ENCODE data around the gene ACTR2.

The ACTR2 gene

GRCh38 chr2:65228263-65228750 lies 676 bp downstream of the ACTR2 start:
- no peak for DNase-seq (ENCODE audit: low spot score)
- Histone ChIP-seq H3K4me1 (ENCODE audit: control insufficient read depth in 2 of 2, insufficient read depth in 1 of 2, low read depth in 1 of 2, low read length in 2 of 2) (no peaks in the 10 kb centered on the region), H3K27ac (replicated peaks; ENCODE audit: low read length) (peak overlapping the region; percentile 93), H3K4ac (ENCODE audit: low read length) (peak overlapping the region; percentile 46), H3K9ac (ENCODE audit: low read depth, low read length, poor library complexity) (peak overlapping the region; percentile 97), H3K23ac (ENCODE audit: low read depth, low read length, poor library complexity) (peak overlapping the region; percentile 97), H3K9me3 (replicated peaks in 1 of 2; ENCODE audit: control insufficient read depth in 2 of 2, insufficient read depth in 1 of 2, low read depth in 1 of 2, low read length in 2 of 2) (no peaks in the 10 kb centered on the region), H2BK15ac (ENCODE audit: low read length) (no peak overlapping the region), H2BK12ac (ENCODE audit: low read length) (no peak overlapping the region), H2BK120ac (ENCODE audit: low read depth, low read length) (no peak overlapping the region), H3K18ac (ENCODE audit: low read length) (peak overlapping the region; percentile 98), H3K4me3 (ENCODE audit: low read length in 2 of 2) (peak overlapping the region; percentile 73 to 96), H2BK5ac (ENCODE audit: low read length) (peak overlapping the region; percentile 70), H3K4me2 (ENCODE audit: insufficient read depth, low read length, poor library complexity, severe bottlenecking) (peak overlapping the region; percentile 78), H3K14ac (ENCODE audit: low read length) (peak overlapping the region; percentile 31), H2AK5ac (ENCODE audit: low read depth, low read length) (peak overlapping the region; percentile 81), H4K91ac (ENCODE audit: low read depth, low read length, poor library complexity) (no peak overlapping the region), H3K79me1 (ENCODE audit: low read depth, low read length) (peaks cover 3% of the 10 kb centered on the region), H2AFZ (ENCODE audit: low read length) (peak overlapping the region; percentile 93), H4K8ac (ENCODE audit: low read depth, low read length) (no peak overlapping the region), H3K27me3 (ENCODE audit: control insufficient read depth in 3 of 3, insufficient read depth in 3 of 3, low read depth in 1 of 3, low read length in 3 of 3) (no peaks in the 10 kb centered on the region), H3K36me3 (replicated peaks in 1 of 2; ENCODE audit: control insufficient read depth in 2 of 2, insufficient read depth in 2 of 2, low read length in 2 of 2) (peaks cover 0 to 22% of the 10 kb centered on the region in 2 donors)
- WGBS, 2 donors (ENCODE audit: extremely low coverage in 2 of 2, insufficient read length in 2 of 2, insufficient replicate concordance in 1 of 2): no CpG with 5 or more reads among the region's 16 CpGs

GRCh38 chr2:65231121-65231520 lies 3.5 kb downstream of the ACTR2 start:
- no peaks in the 10 kb centered on the region for H3K27me3 ChIP-seq (ENCODE audit: control insufficient read depth in 3 of 3, insufficient read depth in 3 of 3, low read depth in 1 of 3, low read length in 3 of 3)
- H3K9me3 ChIP-seq (replicated peaks in 1 of 2; ENCODE audit: control insufficient read depth in 2 of 2, insufficient read depth in 1 of 2, low read depth in 1 of 2, low read length in 2 of 2): no peaks in the 10 kb centered on the region
- no CpG with 5 or more reads among the region's 1 CpG for WGBS, 2 donors (ENCODE audit: extremely low coverage in 2 of 2, insufficient read length in 2 of 2, insufficient replicate concordance in 1 of 2)
- H3K18ac ChIP-seq (ENCODE audit: low read length): no peak overlapping the region
- H3K14ac ChIP-seq (ENCODE audit: low read length): no peak overlapping the region
- H3K27ac ChIP-seq (replicated peaks; ENCODE audit: low read length): no peak overlapping the region
- H3K4me1 ChIP-seq (ENCODE audit: control insufficient read depth in 2 of 2, insufficient read depth in 1 of 2, low read depth in 1 of 2, low read length in 2 of 2): no peaks in the 10 kb centered on the region
- H2AFZ ChIP-seq (ENCODE audit: low read length): no peak overlapping the region
- no peak overlapping the region for H4K8ac ChIP-seq (ENCODE audit: low read depth, low read length)
- H3K4me3 ChIP-seq (ENCODE audit: low read length in 2 of 2): no peak overlapping the region
- H2BK120ac ChIP-seq (ENCODE audit: low read depth, low read length): no peak overlapping the region
- H3K36me3 ChIP-seq (replicated peaks in 1 of 2; ENCODE audit: control insufficient read depth in 2 of 2, insufficient read depth in 2 of 2, low read length in 2 of 2): peaks cover 0 to 39% of the 10 kb centered on the region in 2 donors
- no peak for DNase-seq (ENCODE audit: low spot score)
- no peak overlapping the region for H3K23ac ChIP-seq (ENCODE audit: low read depth, low read length, poor library complexity)
- no peak overlapping the region for H3K4ac ChIP-seq (ENCODE audit: low read length)
- H2AK5ac ChIP-seq (ENCODE audit: low read depth, low read length): no peak overlapping the region
- no peak overlapping the region for H3K9ac ChIP-seq (ENCODE audit: low read depth, low read length, poor library complexity)
- H4K91ac ChIP-seq (ENCODE audit: low read depth, low read length, poor library complexity): no peak overlapping the region
- H3K4me2 ChIP-seq (ENCODE audit: insufficient read depth, low read length, poor library complexity, severe bottlenecking): no peak overlapping the region
- H3K79me1 ChIP-seq (ENCODE audit: low read depth, low read length): peaks cover 5% of the 10 kb centered on the region
- no peak overlapping the region for H2BK5ac ChIP-seq (ENCODE audit: low read length)
- H2BK15ac ChIP-seq (ENCODE audit: low read length): no peak overlapping the region
- H2BK12ac ChIP-seq (ENCODE audit: low read length): no peak overlapping the region

GRCh38 chr2:65231892-65232477 lies 4.4 kb downstream of the ACTR2 start:
- no peak overlapping the region for H3K23ac ChIP-seq (ENCODE audit: low read depth, low read length, poor library complexity)

DNA sequence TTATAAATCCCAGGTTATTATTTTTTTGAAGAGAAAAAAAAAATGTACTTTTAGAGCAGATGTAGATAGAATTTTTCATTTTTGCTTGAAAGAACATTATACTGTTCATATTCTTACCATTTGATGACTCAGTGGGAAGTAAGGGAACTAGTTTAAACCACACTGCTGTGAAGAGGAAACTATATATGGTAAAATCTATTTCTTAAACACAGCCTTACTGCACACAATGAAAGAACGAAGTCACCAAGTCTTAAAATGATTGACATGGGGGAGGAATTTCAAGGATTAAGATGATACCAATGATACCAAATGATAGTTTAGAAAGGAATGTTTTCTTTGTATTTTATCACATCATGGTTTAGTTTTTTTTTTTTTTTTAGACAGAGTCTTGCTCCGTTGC lies 5.0 kb downstream of the ACTR2 start:
- Histone ChIP-seq H2BK5ac (ENCODE audit: low read length) (no peak overlapping the region), H3K18ac (ENCODE audit: low read length) (no peak overlapping the region), H2AK5ac (ENCODE audit: low read depth, low read length) (no peak overlapping the region), H2BK120ac (ENCODE audit: low read depth, low read length) (no peak overlapping the region), H3K27ac (replicated peaks; ENCODE audit: low read length) (no peak overlapping the region), H3K9ac (ENCODE audit: low read depth, low read length, poor library complexity) (no peak overlapping the region), H3K23ac (ENCODE audit: low read depth, low read length, poor library complexity) (no peak overlapping the region), H3K36me3 (replicated peaks in 1 of 2; ENCODE audit: control insufficient read depth in 2 of 2, insufficient read depth in 2 of 2, low read length in 2 of 2) (peaks cover 0 to 44% of the 10 kb centered on the region in 2 donors), H3K14ac (ENCODE audit: low read length) (no peak overlapping the region), H4K91ac (ENCODE audit: low read depth, low read length, poor library complexity) (no peak overlapping the region), H2AFZ (ENCODE audit: low read length) (no peak overlapping the region), H2BK15ac (ENCODE audit: low read length) (no peak overlapping the region), H4K8ac (ENCODE audit: low read depth, low read length) (no peak overlapping the region), H2BK12ac (ENCODE audit: low read length) (no peak overlapping the region), H3K4ac (ENCODE audit: low read length) (no peak overlapping the region), H3K9me3 (replicated peaks in 1 of 2; ENCODE audit: control insufficient read depth in 2 of 2, insufficient read depth in 1 of 2, low read depth in 1 of 2, low read length in 2 of 2) (no peaks in the 10 kb centered on the region), H3K4me2 (ENCODE audit: insufficient read depth, low read length, poor library complexity, severe bottlenecking) (no peak overlapping the region), H3K27me3 (ENCODE audit: control insufficient read depth in 3 of 3, insufficient read depth in 3 of 3, low read depth in 1 of 3, low read length in 3 of 3) (no peaks in the 10 kb centered on the region), H3K79me1 (ENCODE audit: low read depth, low read length) (peaks cover 8% of the 10 kb centered on the region), H3K4me1 (ENCODE audit: control insufficient read depth in 2 of 2, insufficient read depth in 1 of 2, low read depth in 1 of 2, low read length in 2 of 2) (no peaks in the 10 kb centered on the region), H3K4me3 (ENCODE audit: low read length in 2 of 2) (no peak overlapping the region)
- WGBS, 2 donors (ENCODE audit: extremely low coverage in 2 of 2, insufficient read length in 2 of 2, insufficient replicate concordance in 1 of 2): no CpG with 5 or more reads among the region's 2 CpGs
- DNase-seq (ENCODE audit: low spot score): no peak

More at GRCh38 chr2:65231892-65232477, 4.4 kb downstream of the ACTR2 start:
- Histone ChIP-seq H3K27me3 (ENCODE audit: control insufficient read depth in 3 of 3, insufficient read depth in 3 of 3, low read depth in 1 of 3, low read length in 3 of 3) (no peaks in the 10 kb centered on the region), H2BK12ac (ENCODE audit: low read length) (no peak overlapping the region), H2BK5ac (ENCODE audit: low read length) (no peak overlapping the region), H3K4ac (ENCODE audit: low read length) (no peak overlapping the region), H2AK5ac (ENCODE audit: low read depth, low read length) (no peak overlapping the region), H3K4me3 (ENCODE audit: low read length in 2 of 2) (no peak overlapping the region), H3K9ac (ENCODE audit: low read depth, low read length, poor library complexity) (no peak overlapping the region), H2BK120ac (ENCODE audit: low read depth, low read length) (no peak overlapping the region), H3K18ac (ENCODE audit: low read length) (no peak overlapping the region), H3K4me2 (ENCODE audit: insufficient read depth, low read length, poor library complexity, severe bottlenecking) (no peak overlapping the region), H3K36me3 (replicated peaks in 1 of 2; ENCODE audit: control insufficient read depth in 2 of 2, insufficient read depth in 2 of 2, low read length in 2 of 2) (peaks cover 0 to 39% of the 10 kb centered on the region in 2 donors), H4K8ac (ENCODE audit: low read depth, low read length) (no peak overlapping the region), H2AFZ (ENCODE audit: low read length) (no peak overlapping the region), H3K9me3 (replicated peaks in 1 of 2; ENCODE audit: control insufficient read depth in 2 of 2, insufficient read depth in 1 of 2, low read depth in 1 of 2, low read length in 2 of 2) (no peaks in the 10 kb centered on the region), H3K27ac (replicated peaks; ENCODE audit: low read length) (no peak overlapping the region), H2BK15ac (ENCODE audit: low read length) (no peak overlapping the region), H3K14ac (ENCODE audit: low read length) (no peak overlapping the region), H4K91ac (ENCODE audit: low read depth, low read length, poor library complexity) (no peak overlapping the region), H3K4me1 (ENCODE audit: control insufficient read depth in 2 of 2, insufficient read depth in 1 of 2, low read depth in 1 of 2, low read length in 2 of 2) (no peaks in the 10 kb centered on the region), H3K79me1 (ENCODE audit: low read depth, low read length) (peaks cover 5% of the 10 kb centered on the region)
- DNase-seq (ENCODE audit: low spot score): no peak
- no CpG with 5 or more reads among the region's 8 CpGs for WGBS, 2 donors (ENCODE audit: extremely low coverage in 2 of 2, insufficient read length in 2 of 2, insufficient replicate concordance in 1 of 2)
